GM23338 (cell line): ENCODE data around the gene GDPD2. TPM values are rescaled to one million over a fixed set of nuclear protein-coding genes. Genes with fewer than 3 reads are reported as not detected.

Source experiments
- ATAC-seq: fragments of 200-7000 bp; cut with Tn5 transposase; 3 replicates; pipeline ENCODE4 v1.9.1; 2020
- DNase-seq: peaks from one replicate; pipeline ENCODE4 v3.0.0-alpha.2; 2015; ENCODE audit warnings: low spot score
- H2AFZ ChIP-seq: fragments of 200-600 bp; sonication (generic); 2 replicates; pipeline ENCODE4 v1.8.0; 2016; ENCODE audit warnings: antibody characterized with exemption, mild to moderate bottlenecking, moderate library complexity
- H3F3A ChIP-seq: fragments of 200-600 bp; sonication (generic); replicated peaks from 2 replicates; pipeline ENCODE4 v1.8.0; 2017; ENCODE audit warnings: antibody characterized with exemption, mixed run types, low read depth
- H3K27ac ChIP-seq: fragments of 200-600 bp; sonication (generic); 2 replicates; pipeline ENCODE4 v1.6.1; 2016; ENCODE audit warnings: low read depth
- H3K27me3 ChIP-seq: fragments of 200-600 bp; sonication (generic); 2 replicates; pipeline ENCODE4 v1.8.0; 2016; ENCODE audit warnings: mild to moderate bottlenecking, mixed run types, moderate library complexity; ENCODE audit not compliant: insufficient read depth
- H3K36me3 ChIP-seq: fragments of 200-600 bp; sonication (generic); 2 replicates; pipeline ENCODE4 v1.8.0; 2016; ENCODE audit warnings: mild to moderate bottlenecking; ENCODE audit not compliant: insufficient read depth
- H3K4me1 ChIP-seq: fragments of 200-600 bp; sonication (generic); 2 replicates; pipeline ENCODE4 v1.8.0; 2016; ENCODE audit warnings: mild to moderate bottlenecking, moderate library complexity; ENCODE audit not compliant: insufficient read depth
- H3K4me2 ChIP-seq: fragments of 200-600 bp; sonication (generic); 2 replicates; pipeline ENCODE4 v1.7.1; 2017; ENCODE audit warnings: mixed run types
- H3K4me3 ChIP-seq: fragments of 200-600 bp; sonication (generic); 2 replicates; pipeline ENCODE4 v1.6.1; 2016; ENCODE audit warnings: mixed run types
- H3K79me2 ChIP-seq: fragments of 200-600 bp; sonication (generic); replicated peaks from 2 replicates; pipeline ENCODE4 v1.8.0; 2017; ENCODE audit warnings: mild to moderate bottlenecking; ENCODE audit not compliant: insufficient read depth
- H3K9me2 ChIP-seq: fragments of 200-600 bp; sonication (generic); 2 replicates; pipeline ENCODE4 v1.8.0; 2017; ENCODE audit not compliant: insufficient read depth
- H4K20me1 ChIP-seq: fragments of 200-600 bp; sonication (generic); replicated peaks from 2 replicates; pipeline ENCODE4 v1.8.0; 2017; ENCODE audit warnings: mild to moderate bottlenecking; ENCODE audit not compliant: insufficient read depth
- H3K27ac Mint-ChIP-seq: 2 replicates; pipeline ENCODE4 v1.8.0; 2020; ENCODE audit warnings: inconsistent platforms, mild to moderate bottlenecking, moderate library complexity, mixed read lengths
- H3K27me3 Mint-ChIP-seq: 3 replicates; pipeline ENCODE4 v1.8.0; 2022; ENCODE audit warnings: low read depth, mild to moderate bottlenecking, moderate library complexity, mixed read lengths, inconsistent platforms; ENCODE audit not compliant: insufficient read depth, poor library complexity
- H3K36me3 Mint-ChIP-seq: 3 replicates; pipeline ENCODE4 v1.8.0; 2021; ENCODE audit warnings: low read depth, mild to moderate bottlenecking, inconsistent platforms, moderate library complexity, mixed read lengths
- H3K4me1 Mint-ChIP-seq: 3 replicates; pipeline ENCODE4 v1.8.0; 2020; ENCODE audit warnings: mild to moderate bottlenecking, inconsistent platforms, mixed read lengths
- H3K4me3 Mint-ChIP-seq: 3 replicates; pipeline ENCODE4 v1.8.0; 2021; ENCODE audit warnings: moderate library complexity, mild to moderate bottlenecking, inconsistent platforms, mixed read lengths
- H3K9me3 Mint-ChIP-seq: 3 replicates; pipeline ENCODE4 v1.8.0; 2020; ENCODE audit warnings: moderate library complexity, mild to moderate bottlenecking, inconsistent platforms, mixed read lengths
- CREB1 ChIP-seq: fragments of 250-450 bp; sonication (Bioruptor Pico); IDR thresholded peaks from 2 replicates; pipeline ENCODE4 v1.5.0; 2020; ENCODE audit warnings: low read depth, mild to moderate bottlenecking, moderate library complexity
- EZH2 ChIP-seq: fragments of 200-600 bp; sonication (generic); IDR thresholded peaks from one replicate; pipeline ENCODE4 v1.8.0; 2017; ENCODE audit warnings: antibody characterized with exemption, mild to moderate bottlenecking, low read depth; ENCODE audit not compliant: unreplicated experiment
- EZH2phosphoT487 ChIP-seq: fragments of 200-600 bp; sonication (generic); IDR thresholded peaks from one replicate; pipeline ENCODE4 v1.8.1; 2018; ENCODE audit warnings: antibody characterized with exemption; ENCODE audit not compliant: unreplicated experiment
- JUNB ChIP-seq: IDR thresholded peaks from one replicate; pipeline ENCODE4 v1.6.1; 2016; ENCODE audit warnings: antibody characterized with exemption; ENCODE audit not compliant: unreplicated experiment
- NANOG ChIP-seq: IDR thresholded peaks from 2 replicates; pipeline ENCODE4 v1.6.1; 2016; ENCODE audit warnings: antibody characterized with exemption, borderline replicate concordance
- POLR2AphosphoS5 ChIP-seq: IDR thresholded peaks from 2 replicates; pipeline ENCODE4 v1.6.1; 2016; ENCODE audit warnings: antibody characterized with exemption, low read depth
- STAT1 ChIP-seq: IDR thresholded peaks from one replicate; pipeline ENCODE4 v1.6.1; 2016; ENCODE audit warnings: antibody characterized with exemption; ENCODE audit not compliant: unreplicated experiment
- ZNF114 ChIP-seq: fragments of 250-450 bp; sonication (Bioruptor Pico); IDR thresholded peaks from 2 replicates; pipeline ENCODE4 v1.5.0; 2020; ENCODE audit warnings: mild to moderate bottlenecking, moderate library complexity
- ZNF331 ChIP-seq: fragments of 250-450 bp; sonication (Bioruptor Pico); IDR thresholded peaks from 2 replicates; pipeline ENCODE4 v1.5.0; 2020; ENCODE audit warnings: low read depth, mild to moderate bottlenecking, moderate library complexity
- ZNF462 ChIP-seq: fragments of 250-450 bp; sonication (Bioruptor Pico); IDR thresholded peaks from 2 replicates; pipeline ENCODE4 v1.5.0; 2020; ENCODE audit warnings: mild to moderate bottlenecking, moderate library complexity
- polyA plus RNA-seq: library from polyadenylated mRNA; unstranded; fragments of >200 nt; fragmentation: Nextera tagmentation; extraction: Ambion mirVana; gene quantifications from 2 replicates; pipeline ENCODE4 v1.2.1, GENCODE V29; 2016
- total RNA-seq: library from RNA; depleted of rRNA; stranded (reverse); fragments of >200 nt; shearing (Covaris generic); gene quantifications from 2 replicates; pipeline ENCODE4 v1.2.3, GENCODE V29; 2014
- TF ChIP-seq, protein P1 (sequence below): IDR thresholded peaks from 2 replicates; pipeline ENCODE4 v1.6.1; 2016; ENCODE audit warnings: antibody characterized with exemption
- TF ChIP-seq, protein P2 (sequence below): IDR thresholded peaks from one replicate; pipeline ENCODE4 v1.6.1; 2018; ENCODE audit warnings: antibody characterized with exemption; ENCODE audit not compliant: unreplicated experiment
- TF ChIP-seq, protein P3 (sequence below), 2 experiments: fragments of 200-600 bp in 1 of 2; sonication (generic) in 1 of 2; conservative IDR thresholded peaks; 2 replicates each; pipeline versions ENCODE4 v1.5.1 to v1.6.1; 2016 to 2017; ENCODE audit warnings: antibody characterized with exemption in 2 of 2, low read depth in 2 of 2, mild to moderate bottlenecking in 2 of 2, moderate library complexity in 1 of 2

Gene GDPD2
- total and polyA plus RNA-seq, 2 experiments from 2014 or later = 5.2 to 11.3 TPM

- Histone ChIP-seq H3K4me1 (peaks cover 20% of the 10 kb centered on the region; the same call in 1 of the 2 replicates), H3F3A (no peaks in the 10 kb centered on the region), H2AFZ (no peak overlapping the region), H4K20me1 (peaks cover 27% of the 10 kb centered on the region), H3K4me2 (no peak overlapping the region), H3K4me3 (no peak overlapping the region), H3K27me3 (no peaks in the 10 kb centered on the region), H3K79me2 (peaks cover 100% of the 10 kb centered on the region), H3K36me3 (peaks cover 7% of the 10 kb centered on the region; the same call in 1 of the 2 replicates), H3K9me2 (no peaks in the 10 kb centered on the region), H3K27ac (no peak overlapping the region)
- ATAC-seq (no peak), DNase-seq (no peak)
- Mint-ChIP-seq H3K4me3 (no peak overlapping the region; the same call in 2 of the 3 replicates), H3K27ac (no peak overlapping the region), H3K36me3 (peaks cover 41% of the 10 kb centered on the region), H3K27me3 (no peaks in the 10 kb centered on the region), H3K9me3 (no peaks in the 10 kb centered on the region), H3K4me1 (peaks cover 23% of the 10 kb centered on the region)
- no peak for TF ChIP-seq EZH2
- no peak for TF ChIP-seq EZH2phosphoT487
- TF ChIP-seq NANOG = no peak
- TF ChIP-seq ZNF331 (CRISPR knock-in tag) = no peak
- no peak for TF ChIP-seq ZNF114 (CRISPR knock-in tag)
- no peak for TF ChIP-seq CREB1 (CRISPR knock-in tag)
- no peak for TF ChIP-seq POLR2AphosphoS5
- TF ChIP-seq, protein P1, sequence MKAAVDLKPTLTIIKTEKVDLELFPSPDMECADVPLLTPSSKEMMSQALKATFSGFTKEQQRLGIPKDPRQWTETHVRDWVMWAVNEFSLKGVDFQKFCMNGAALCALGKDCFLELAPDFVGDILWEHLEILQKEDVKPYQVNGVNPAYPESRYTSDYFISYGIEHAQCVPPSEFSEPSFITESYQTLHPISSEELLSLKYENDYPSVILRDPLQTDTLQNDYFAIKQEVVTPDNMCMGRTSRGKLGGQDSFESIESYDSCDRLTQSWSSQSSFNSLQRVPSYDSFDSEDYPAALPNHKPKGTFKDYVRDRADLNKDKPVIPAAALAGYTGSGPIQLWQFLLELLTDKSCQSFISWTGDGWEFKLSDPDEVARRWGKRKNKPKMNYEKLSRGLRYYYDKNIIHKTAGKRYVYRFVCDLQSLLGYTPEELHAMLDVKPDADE = no peak
- no peak for TF ChIP-seq ZNF462 (CRISPR knock-in tag)
- TF ChIP-seq JUNB = no peak
- TF ChIP-seq, protein P2, sequence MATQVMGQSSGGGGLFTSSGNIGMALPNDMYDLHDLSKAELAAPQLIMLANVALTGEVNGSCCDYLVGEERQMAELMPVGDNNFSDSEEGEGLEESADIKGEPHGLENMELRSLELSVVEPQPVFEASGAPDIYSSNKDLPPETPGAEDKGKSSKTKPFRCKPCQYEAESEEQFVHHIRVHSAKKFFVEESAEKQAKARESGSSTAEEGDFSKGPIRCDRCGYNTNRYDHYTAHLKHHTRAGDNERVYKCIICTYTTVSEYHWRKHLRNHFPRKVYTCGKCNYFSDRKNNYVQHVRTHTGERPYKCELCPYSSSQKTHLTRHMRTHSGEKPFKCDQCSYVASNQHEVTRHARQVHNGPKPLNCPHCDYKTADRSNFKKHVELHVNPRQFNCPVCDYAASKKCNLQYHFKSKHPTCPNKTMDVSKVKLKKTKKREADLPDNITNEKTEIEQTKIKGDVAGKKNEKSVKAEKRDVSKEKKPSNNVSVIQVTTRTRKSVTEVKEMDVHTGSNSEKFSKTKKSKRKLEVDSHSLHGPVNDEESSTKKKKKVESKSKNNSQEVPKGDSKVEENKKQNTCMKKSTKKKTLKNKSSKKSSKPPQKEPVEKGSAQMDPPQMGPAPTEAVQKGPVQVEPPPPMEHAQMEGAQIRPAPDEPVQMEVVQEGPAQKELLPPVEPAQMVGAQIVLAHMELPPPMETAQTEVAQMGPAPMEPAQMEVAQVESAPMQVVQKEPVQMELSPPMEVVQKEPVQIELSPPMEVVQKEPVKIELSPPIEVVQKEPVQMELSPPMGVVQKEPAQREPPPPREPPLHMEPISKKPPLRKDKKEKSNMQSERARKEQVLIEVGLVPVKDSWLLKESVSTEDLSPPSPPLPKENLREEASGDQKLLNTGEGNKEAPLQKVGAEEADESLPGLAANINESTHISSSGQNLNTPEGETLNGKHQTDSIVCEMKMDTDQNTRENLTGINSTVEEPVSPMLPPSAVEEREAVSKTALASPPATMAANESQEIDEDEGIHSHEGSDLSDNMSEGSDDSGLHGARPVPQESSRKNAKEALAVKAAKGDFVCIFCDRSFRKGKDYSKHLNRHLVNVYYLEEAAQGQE = no peak
- TF ChIP-seq, protein P3, sequence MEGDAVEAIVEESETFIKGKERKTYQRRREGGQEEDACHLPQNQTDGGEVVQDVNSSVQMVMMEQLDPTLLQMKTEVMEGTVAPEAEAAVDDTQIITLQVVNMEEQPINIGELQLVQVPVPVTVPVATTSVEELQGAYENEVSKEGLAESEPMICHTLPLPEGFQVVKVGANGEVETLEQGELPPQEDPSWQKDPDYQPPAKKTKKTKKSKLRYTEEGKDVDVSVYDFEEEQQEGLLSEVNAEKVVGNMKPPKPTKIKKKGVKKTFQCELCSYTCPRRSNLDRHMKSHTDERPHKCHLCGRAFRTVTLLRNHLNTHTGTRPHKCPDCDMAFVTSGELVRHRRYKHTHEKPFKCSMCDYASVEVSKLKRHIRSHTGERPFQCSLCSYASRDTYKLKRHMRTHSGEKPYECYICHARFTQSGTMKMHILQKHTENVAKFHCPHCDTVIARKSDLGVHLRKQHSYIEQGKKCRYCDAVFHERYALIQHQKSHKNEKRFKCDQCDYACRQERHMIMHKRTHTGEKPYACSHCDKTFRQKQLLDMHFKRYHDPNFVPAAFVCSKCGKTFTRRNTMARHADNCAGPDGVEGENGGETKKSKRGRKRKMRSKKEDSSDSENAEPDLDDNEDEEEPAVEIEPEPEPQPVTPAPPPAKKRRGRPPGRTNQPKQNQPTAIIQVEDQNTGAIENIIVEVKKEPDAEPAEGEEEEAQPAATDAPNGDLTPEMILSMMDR (conservative IDR thresholded peaks at IDR 0.05; ENCODE audit: low read depth in 2 of 2) = no peak
- no peak for TF ChIP-seq STAT1
Measured at GRCh38 chrX:70461026-70461425, 37.9 kb downstream of the GDPD2 start.
